ENCODE results near the gene EHBP1.

Gene EHBP1

DNA sequence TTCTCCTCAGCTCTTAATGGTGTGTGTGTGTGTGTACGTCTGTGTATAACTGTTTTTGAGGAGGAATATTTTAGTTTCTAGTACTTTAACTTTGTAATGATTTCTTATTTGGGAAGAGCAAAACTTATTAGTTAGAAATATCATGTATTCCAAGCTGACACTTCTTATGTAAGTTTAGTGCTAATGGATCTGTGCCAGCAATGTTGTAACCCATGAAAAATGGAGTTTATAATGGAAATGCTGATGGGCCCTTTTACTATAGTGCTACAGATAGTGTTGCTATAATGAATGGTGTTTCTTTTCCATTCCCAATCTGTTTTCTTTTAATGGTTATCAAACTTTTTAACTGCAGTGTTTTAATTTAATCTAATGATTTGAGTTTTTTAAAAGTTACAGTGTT is 295.3 kb downstream of the EHBP1 start:
- DNase-seq, result no peak
- Histone ChIP-seq H4K12ac (ENCODE audit: low read depth, low read length) (no peak overlapping the region), H3K4me1 (ENCODE audit: control insufficient read depth in 1 of 2, insufficient read depth in 2 of 2, low read length in 2 of 2) (no peaks in the 10 kb centered on the region), H2BK120ac (ENCODE audit: insufficient read depth, low read length, poor library complexity) (no peak overlapping the region), H2AK5ac (ENCODE audit: low read length) (no peak overlapping the region), H3K27ac (ENCODE audit: low read depth, low read length) (no peak overlapping the region), H3K27me3 (ENCODE audit: insufficient read depth, low read length) (no peaks in the 10 kb centered on the region), H3K4ac (ENCODE audit: low read depth, low read length) (no peak overlapping the region), H2BK12ac (ENCODE audit: low read length) (no peak overlapping the region), H3K18ac (ENCODE audit: low read length) (no peak overlapping the region), H3K79me2 (ENCODE audit: control insufficient read depth, insufficient read depth, low read length, poor library complexity) (no peaks in the 10 kb centered on the region), H2AFZ (ENCODE audit: insufficient read depth, low read length, poor library complexity) (no peak overlapping the region), H4K91ac (ENCODE audit: low read depth, low read length) (no peak overlapping the region), H3K36me3 (ENCODE audit: control insufficient read depth in 1 of 2, insufficient read depth in 2 of 2, low read length in 2 of 2) (peaks cover 4 to 7% of the 10 kb centered on the region in 2 experiments), H3K14ac (ENCODE audit: low read length) (no peak overlapping the region), H3K4me2 (ENCODE audit: low read length) (no peak overlapping the region), H3K23ac (ENCODE audit: low read length) (no peak overlapping the region), H3K9me3 (ENCODE audit: insufficient read depth, low read depth, low read length) (no peaks in the 10 kb centered on the region), H2BK5ac (ENCODE audit: low read depth, low read length, poor library complexity) (no peak overlapping the region), H3K9ac (ENCODE audit: low read length) (no peak overlapping the region), H3K4me3 (ENCODE audit: low read depth, low read length) (no peak overlapping the region), H3K79me1 (ENCODE audit: low read length) (no peaks in the 10 kb centered on the region), H4K8ac (ENCODE audit: low read depth, low read length) (no peak overlapping the region)
- WGBS (ENCODE audit: extremely low coverage, insufficient coverage, insufficient read length), result no CpG with 5 or more reads among the region's 1 CpG

DNA sequence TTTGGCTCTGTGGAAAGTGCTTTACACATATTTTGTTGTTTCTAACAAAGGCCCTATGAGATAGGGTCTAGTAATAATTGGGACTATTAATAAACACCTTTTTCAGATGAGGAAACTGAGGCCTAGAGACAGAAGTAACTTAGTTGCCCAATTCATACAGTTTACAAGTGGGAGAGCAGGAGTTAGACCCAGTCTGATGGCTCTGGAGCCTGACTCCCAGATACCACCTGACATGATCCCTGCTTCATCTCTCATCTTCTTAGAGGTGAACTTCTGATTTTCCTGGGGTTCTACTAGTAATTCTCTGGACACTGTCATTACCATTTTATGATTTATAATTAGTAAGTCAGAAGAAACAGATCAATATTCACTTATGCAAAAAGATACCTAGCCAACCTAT is 296.1 kb downstream of the EHBP1 start:
- no peak overlapping the region for H4K12ac ChIP-seq (ENCODE audit: low read depth, low read length)
- H3K27ac ChIP-seq (ENCODE audit: low read depth, low read length), result no peak overlapping the region
- H2AFZ ChIP-seq (ENCODE audit: insufficient read depth, low read length, poor library complexity), result no peak overlapping the region
- no peaks in the 10 kb centered on the region for H3K9me3 ChIP-seq (ENCODE audit: insufficient read depth, low read depth, low read length)
- no peak overlapping the region for H3K14ac ChIP-seq (ENCODE audit: low read length)
- H2BK12ac ChIP-seq (ENCODE audit: low read length), result no peak overlapping the region
- no peaks in the 10 kb centered on the region for H3K79me2 ChIP-seq (ENCODE audit: control insufficient read depth, insufficient read depth, low read length, poor library complexity)
- no peak overlapping the region for H4K91ac ChIP-seq (ENCODE audit: low read depth, low read length)
- no peak overlapping the region for H3K4me3 ChIP-seq (ENCODE audit: low read depth, low read length)
- H3K4me2 ChIP-seq (ENCODE audit: low read length), result no peak overlapping the region
- no peak overlapping the region for H2BK5ac ChIP-seq (ENCODE audit: low read depth, low read length, poor library complexity)
- no peaks in the 10 kb centered on the region for H3K79me1 ChIP-seq (ENCODE audit: low read length)
- no peak overlapping the region for H2AK5ac ChIP-seq (ENCODE audit: low read length)
- no peak overlapping the region for H4K8ac ChIP-seq (ENCODE audit: low read depth, low read length)
- no peaks in the 10 kb centered on the region for H3K27me3 ChIP-seq (ENCODE audit: insufficient read depth, low read length)
- H3K4me1 ChIP-seq (ENCODE audit: control insufficient read depth in 1 of 2, insufficient read depth in 2 of 2, low read length in 2 of 2), result no peaks in the 10 kb centered on the region
- H3K4ac ChIP-seq (ENCODE audit: low read depth, low read length), result no peak overlapping the region
- H2BK120ac ChIP-seq (ENCODE audit: insufficient read depth, low read length, poor library complexity), result no peak overlapping the region
- no peak overlapping the region for H3K9ac ChIP-seq (ENCODE audit: low read length)
- peaks cover 2 to 6% of the 10 kb centered on the region in 2 experiments for H3K36me3 ChIP-seq (ENCODE audit: control insufficient read depth in 1 of 2, insufficient read depth in 2 of 2, low read length in 2 of 2)
- DNase-seq, result no peak
- no peak overlapping the region for H3K23ac ChIP-seq (ENCODE audit: low read length)
- no peak overlapping the region for H3K18ac ChIP-seq (ENCODE audit: low read length)

DNA sequence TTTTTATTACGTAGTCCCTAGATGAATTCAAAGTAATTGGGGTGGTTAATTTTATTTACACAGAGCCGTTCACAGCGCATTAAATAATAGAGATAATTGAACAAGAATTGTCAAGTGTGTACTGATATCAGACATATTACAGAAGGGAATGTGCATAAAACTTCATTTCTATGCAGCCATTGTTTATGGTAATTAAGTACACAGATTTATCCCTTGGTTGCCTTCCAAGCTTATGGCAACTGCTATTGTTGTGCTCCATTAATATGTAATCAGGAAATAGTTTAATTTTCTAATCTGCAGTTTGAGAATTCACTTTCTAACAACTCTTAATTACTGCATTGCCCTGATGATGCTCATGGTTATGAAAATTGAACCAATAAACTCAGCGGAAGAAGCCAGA is 297.8 kb downstream of the EHBP1 start:
- H3K27me3 ChIP-seq (ENCODE audit: insufficient read depth, low read length), result no peaks in the 10 kb centered on the region
- H3K27ac ChIP-seq (ENCODE audit: low read depth, low read length), result no peak overlapping the region
- H3K4ac ChIP-seq (ENCODE audit: low read depth, low read length), result no peak overlapping the region
- H3K79me1 ChIP-seq (ENCODE audit: low read length), result no peaks in the 10 kb centered on the region
- H2AFZ ChIP-seq (ENCODE audit: insufficient read depth, low read length, poor library complexity), result no peak overlapping the region
- H3K9ac ChIP-seq (ENCODE audit: low read length), result no peak overlapping the region
- no CpG with 5 or more reads among the region's 4 CpGs for WGBS (ENCODE audit: extremely low coverage, insufficient coverage, insufficient read length)
- no peak overlapping the region for H4K91ac ChIP-seq (ENCODE audit: low read depth, low read length)
- no peak overlapping the region for H2BK5ac ChIP-seq (ENCODE audit: low read depth, low read length, poor library complexity)
- H3K14ac ChIP-seq (ENCODE audit: low read length), result no peak overlapping the region
- no peak overlapping the region for H4K12ac ChIP-seq (ENCODE audit: low read depth, low read length)
- no peak overlapping the region for H3K23ac ChIP-seq (ENCODE audit: low read length)
- no peak overlapping the region for H2BK12ac ChIP-seq (ENCODE audit: low read length)
- peaks cover 0 to 4% of the 10 kb centered on the region in 2 experiments for H3K36me3 ChIP-seq (ENCODE audit: control insufficient read depth in 1 of 2, insufficient read depth in 2 of 2, low read length in 2 of 2)
- no peak overlapping the region for H4K8ac ChIP-seq (ENCODE audit: low read depth, low read length)
- no peaks in the 10 kb centered on the region for H3K4me1 ChIP-seq (ENCODE audit: control insufficient read depth in 1 of 2, insufficient read depth in 2 of 2, low read length in 2 of 2)
- H3K4me3 ChIP-seq (ENCODE audit: low read depth, low read length), result no peak overlapping the region
- no peak overlapping the region for H2BK120ac ChIP-seq (ENCODE audit: insufficient read depth, low read length, poor library complexity)
- no peak overlapping the region for H3K18ac ChIP-seq (ENCODE audit: low read length)
- H2AK5ac ChIP-seq (ENCODE audit: low read length), result no peak overlapping the region
- H3K9me3 ChIP-seq (ENCODE audit: insufficient read depth, low read depth, low read length), result no peaks in the 10 kb centered on the region
- H3K79me2 ChIP-seq (ENCODE audit: control insufficient read depth, insufficient read depth, low read length, poor library complexity), result no peaks in the 10 kb centered on the region
- DNase-seq, result no peak
- no peak overlapping the region for H3K4me2 ChIP-seq (ENCODE audit: low read length)

DNA sequence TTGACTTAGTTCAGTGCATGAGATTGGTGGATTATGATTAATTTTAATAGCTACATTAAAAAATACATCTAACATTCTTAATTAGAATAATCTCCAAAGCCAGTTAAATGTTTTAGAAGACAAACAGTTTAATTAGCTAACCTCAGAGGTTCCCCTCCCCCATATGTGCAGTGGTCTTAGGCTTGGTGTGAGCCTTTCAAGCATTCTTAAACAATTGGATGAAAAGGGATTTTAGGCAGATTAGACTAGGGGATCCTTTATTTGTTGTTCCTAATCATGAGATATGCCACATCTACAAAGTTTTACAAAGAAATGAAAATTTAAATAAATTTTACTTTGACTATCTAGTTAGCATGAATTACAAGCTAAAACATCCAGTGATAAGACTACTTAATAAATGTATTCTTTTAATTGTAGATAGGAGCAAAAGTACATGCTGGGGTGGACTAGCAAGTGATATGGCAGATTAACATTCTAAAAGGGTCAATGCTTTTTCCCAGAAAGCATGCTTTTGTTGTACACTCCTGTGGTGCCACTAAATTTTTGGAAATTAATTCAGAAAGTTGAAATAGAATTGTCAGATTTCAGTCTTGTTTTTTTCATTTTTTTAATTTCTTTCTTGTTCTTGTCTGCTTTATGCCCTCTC is 302.4 kb downstream of the EHBP1 start:
- H2AFZ ChIP-seq (ENCODE audit: insufficient read depth, low read length, poor library complexity), result no peak overlapping the region
- H3K18ac ChIP-seq (ENCODE audit: low read length), result no peak overlapping the region
- H3K36me3 ChIP-seq (ENCODE audit: control insufficient read depth in 1 of 2, insufficient read depth in 2 of 2, low read length in 2 of 2), result no peaks in the 10 kb centered on the region
- H3K4me2 ChIP-seq (ENCODE audit: low read length), result no peak overlapping the region
- no peak overlapping the region for H4K12ac ChIP-seq (ENCODE audit: low read depth, low read length)
- no peaks in the 10 kb centered on the region for H3K79me1 ChIP-seq (ENCODE audit: low read length)
- DNase-seq, result no peak
- H3K23ac ChIP-seq (ENCODE audit: low read length), result no peak overlapping the region
- H3K27ac ChIP-seq (ENCODE audit: low read depth, low read length), result no peak overlapping the region
- H2BK12ac ChIP-seq (ENCODE audit: low read length), result no peak overlapping the region
- no peaks in the 10 kb centered on the region for H3K79me2 ChIP-seq (ENCODE audit: control insufficient read depth, insufficient read depth, low read length, poor library complexity)
- H3K4ac ChIP-seq (ENCODE audit: low read depth, low read length), result no peak overlapping the region
- H2BK120ac ChIP-seq (ENCODE audit: insufficient read depth, low read length, poor library complexity), result no peak overlapping the region
- H3K14ac ChIP-seq (ENCODE audit: low read length), result no peak overlapping the region
- H3K4me3 ChIP-seq (ENCODE audit: low read depth, low read length), result no peak overlapping the region
- H3K4me1 ChIP-seq (ENCODE audit: control insufficient read depth in 1 of 2, insufficient read depth in 2 of 2, low read length in 2 of 2), result no peaks in the 10 kb centered on the region
- no peak overlapping the region for H2AK5ac ChIP-seq (ENCODE audit: low read length)
- no peaks in the 10 kb centered on the region for H3K9me3 ChIP-seq (ENCODE audit: insufficient read depth, low read depth, low read length)
- no peak overlapping the region for H3K9ac ChIP-seq (ENCODE audit: low read length)
- H2BK5ac ChIP-seq (ENCODE audit: low read depth, low read length, poor library complexity), result no peak overlapping the region
- no peaks in the 10 kb centered on the region for H3K27me3 ChIP-seq (ENCODE audit: insufficient read depth, low read length)
- H4K91ac ChIP-seq (ENCODE audit: low read depth, low read length), result no peak overlapping the region
- no peak overlapping the region for H4K8ac ChIP-seq (ENCODE audit: low read depth, low read length)
